GM21390 (cell line): Measurements from ENCODE around the gene DAP.
"Not testable (repeated sequence)": the region's sequence is repeated elsewhere in the genome, so short reads cannot be mapped to it uniquely, and the experiment has no call there.

ENCODE experiments used
- ATAC-seq: cut with Tn5 transposase; IDR thresholded peaks from one replicate; pipeline ENCODE4 v1.9.1; 2021; ENCODE audit not compliant: unreplicated experiment

Gene DAP

GRCh38 chr5:10635867-10636350 is 125.1 kb downstream of the DAP start:
- ATAC-seq: peak; percentile 1

GRCh38 chr5:10635257-10635866 is 125.7 kb downstream of the DAP start:
- ATAC-seq: peak; percentile 62

- ATAC-seq: no peak
Measured at GRCh38 chr5:10634562-10634961, 126.5 kb downstream of the DAP start.

GRCh38 chr5:10634050-10634449 is 127.0 kb downstream of the DAP start:
- ATAC-seq: no peak

GRCh38 chr5:10633271-10634049 is 127.6 kb downstream of the DAP start:
- ATAC-seq: no peak

- ATAC-seq: peak; percentile 44
Measured at GRCh38 chr5:10632110-10632761, 128.8 kb downstream of the DAP start.

- ATAC-seq: peak; percentile 8
Measured at GRCh38 chr5:10631316-10631996, 129.6 kb downstream of the DAP start.

GRCh38 chr5:10630744-10631143 is 130.3 kb downstream of the DAP start:
- not testable (repeated sequence) for ATAC-seq

- no peak for ATAC-seq
Measured at GRCh38 chr5:10630126-10630525, 130.9 kb downstream of the DAP start.

GRCh38 chr5:10629682-10630081 is 131.4 kb downstream of the DAP start:
- no peak for ATAC-seq
